HG02763 (cell line): Measurements from ENCODE around the gene CAV2.

Experiments
- ATAC-seq: cut with Tn5 transposase; IDR thresholded peaks from one replicate; pipeline ENCODE4 v1.9.1; 2021; ENCODE audit warnings: mild to moderate bottlenecking, moderate library complexity; ENCODE audit not compliant: unreplicated experiment

CAV2 gene

DNA sequence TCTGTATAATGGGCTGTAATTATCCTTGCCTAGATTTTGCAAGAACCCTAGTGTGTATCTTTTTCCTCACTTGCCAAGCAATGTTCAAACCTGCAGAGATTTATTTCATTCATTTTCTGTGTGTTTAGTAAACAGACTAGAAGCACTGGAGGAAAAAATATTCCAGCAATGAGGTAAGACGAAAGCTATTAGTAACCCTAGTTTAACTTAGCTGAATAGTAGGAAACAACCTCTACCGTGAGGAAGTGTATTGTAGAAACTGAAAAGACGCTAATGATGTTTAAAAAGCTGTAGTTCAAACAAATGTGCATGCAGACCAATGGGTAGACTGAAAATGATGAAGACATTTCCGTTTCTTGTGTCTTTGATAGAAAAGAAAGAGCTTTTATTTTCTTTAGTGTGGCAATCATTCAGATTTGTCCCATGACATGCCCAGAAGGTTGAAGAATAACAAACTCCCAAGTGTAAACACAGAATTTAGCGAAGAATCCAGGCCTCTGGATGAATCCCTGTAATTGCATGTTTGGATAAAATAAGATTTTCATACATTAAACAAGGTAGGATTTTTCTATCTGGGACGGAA is 46.0 kb downstream of the CAV2 start:
- no peak for ATAC-seq

GRCh38 chr7:116546054-116546453 is 46.5 kb downstream of the CAV2 start:
- ATAC-seq: no peak

- no peak for ATAC-seq
Measured at GRCh38 chr7:116546916-116547315, 47.4 kb downstream of the CAV2 start.

GRCh38 chr7:116547347-116547746 is 47.8 kb downstream of the CAV2 start:
- ATAC-seq: no peak

DNA sequence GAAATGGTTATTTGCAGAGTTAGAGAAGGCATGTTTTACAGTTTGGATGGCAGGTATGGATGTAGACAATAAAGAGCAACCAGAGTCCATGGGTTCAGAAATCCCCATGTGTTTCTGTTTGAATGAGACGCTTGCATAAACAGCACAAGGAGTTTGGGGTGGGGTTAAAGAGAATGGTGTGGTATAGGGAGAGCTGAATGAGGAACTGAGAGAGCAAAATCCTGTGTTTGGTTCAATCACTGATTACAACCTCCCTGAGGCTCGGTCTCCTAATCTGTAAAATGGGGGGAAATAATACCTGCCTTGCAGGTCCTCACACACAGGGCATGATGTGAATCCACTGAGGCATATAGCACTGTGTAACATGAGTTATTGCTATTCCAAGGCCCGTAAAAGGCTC is 49.0 kb downstream of the CAV2 start:
- peak; percentile 84 for ATAC-seq

GRCh38 chr7:116549370-116549769 is 49.8 kb downstream of the CAV2 start:
- no peak for ATAC-seq

- ATAC-seq: no peak
Measured at GRCh38 chr7:116551692-116552091, 52.2 kb downstream of the CAV2 start.

DNA sequence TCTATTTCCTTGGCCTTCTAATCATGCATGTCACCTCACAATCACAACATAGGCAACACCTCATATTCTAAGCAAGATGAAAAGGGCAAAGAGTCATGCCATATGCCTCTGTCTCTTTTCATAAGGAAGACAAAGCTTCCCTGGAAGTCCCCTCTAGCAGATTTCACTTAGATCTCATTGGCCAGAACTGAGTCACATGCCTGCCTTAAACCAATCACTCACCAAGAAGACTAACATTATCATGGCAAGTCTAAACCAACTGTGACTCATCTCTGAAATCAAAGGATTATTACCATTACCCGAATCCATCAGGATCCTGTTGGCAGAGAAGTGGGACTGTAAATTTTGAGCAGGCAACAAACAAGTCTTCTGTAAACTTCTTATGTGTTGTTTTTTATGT is 53.1 kb downstream of the CAV2 start:
- no peak for ATAC-seq

GRCh38 chr7:116553168-116553964 is 53.8 kb downstream of the CAV2 start:
- ATAC-seq: no peak

DNA sequence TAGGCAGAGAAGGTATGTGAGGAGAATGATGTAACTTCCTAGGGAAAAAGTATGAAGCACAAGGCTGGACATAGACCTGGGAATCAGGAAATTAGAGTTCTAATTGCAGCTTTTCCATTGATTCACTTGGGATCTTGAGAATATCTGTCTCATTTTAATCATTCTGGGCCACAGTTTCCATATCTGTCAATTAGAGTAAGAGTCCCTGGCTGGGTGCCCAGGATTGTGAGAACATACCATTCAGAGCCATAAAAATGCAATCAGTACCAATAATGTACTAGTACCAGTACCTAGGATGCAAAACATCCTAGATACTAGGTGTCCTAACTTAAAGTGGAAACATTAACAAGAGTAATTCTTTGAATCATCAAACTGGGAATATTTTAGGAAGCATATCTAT is 54.9 kb downstream of the CAV2 start:
- no peak for ATAC-seq

GRCh38 chr7:116554911-116555310 is 55.4 kb downstream of the CAV2 start:
- no peak for ATAC-seq

- no peak for ATAC-seq
Measured at GRCh38 chr7:116557066-116557585, 57.6 kb downstream of the CAV2 start.

GRCh38 chr7:116557901-116558300 is 58.4 kb downstream of the CAV2 start:
- ATAC-seq: no peak
